ENCODE results near the gene CASTOR2. TPM values are rescaled to one million over a fixed set of nuclear protein-coding genes. Genes with fewer than 3 reads are reported as not detected.
"Not testable (repeated sequence)": the region's sequence is repeated elsewhere in the genome, so short reads cannot be mapped to it uniquely, and the experiment has no call there.

Gene CASTOR2
- total and polyA plus RNA-seq, 7 experiments from 2014 or later, result 0.46 to 5.1 (median 3.3) TPM

DNA sequence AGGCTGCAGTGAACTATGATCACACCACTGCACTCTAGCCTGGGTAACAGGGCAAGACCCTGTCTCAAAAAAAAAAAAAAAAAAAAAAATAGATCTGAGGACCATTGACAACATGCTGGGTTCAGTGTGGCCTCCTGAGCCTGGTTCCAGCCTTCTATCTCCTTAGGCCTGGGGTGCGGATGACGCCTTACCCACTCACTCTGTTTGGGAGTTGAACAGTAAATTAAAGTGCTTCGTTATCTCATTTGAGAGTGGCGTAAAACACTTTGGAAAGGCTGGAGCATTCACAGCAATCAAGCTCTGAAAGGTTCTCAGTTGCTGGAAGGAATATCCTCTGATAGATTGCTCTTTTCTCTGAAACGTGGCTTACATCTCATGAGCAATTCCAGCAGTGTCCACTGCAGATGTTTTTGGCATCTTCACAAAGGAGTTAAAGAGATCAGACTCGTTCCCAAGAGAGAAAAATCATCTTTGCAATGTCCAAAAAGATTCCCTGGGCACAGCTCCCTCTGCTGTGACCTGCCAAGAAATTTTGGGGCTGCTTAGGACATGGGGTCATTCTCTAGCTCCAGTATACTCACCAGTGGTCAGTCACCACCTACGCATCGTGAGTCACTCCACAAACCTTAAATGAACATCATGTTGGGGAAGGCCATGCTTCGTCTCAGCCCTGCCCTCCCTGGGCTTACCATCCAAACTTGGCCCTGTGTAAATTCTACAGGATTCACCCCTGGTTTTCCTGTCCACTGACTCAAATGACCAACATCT lies 23.0 kb upstream of the CASTOR2 start:
- DNase-seq; H3K27ac ChIP-seq (ENCODE audit: low read depth, low read length); ATAC-seq; H3K9me3 Mint-ChIP-seq; H3K9me3 ChIP-seq (ENCODE audit: control insufficient read depth in 2 of 3, low read length in 3 of 3); H3K4me3 Mint-ChIP-seq; H3K36me3 Mint-ChIP-seq; H3K4me1 Mint-ChIP-seq; H3K4me3 ChIP-seq (ENCODE audit: low read length); H3K27ac Mint-ChIP-seq; POLR2A ChIA-PET; CTCF ChIA-PET; H3K27me3 Mint-ChIP-seq; H3K27me3 ChIP-seq (ENCODE audit: control insufficient read depth in 2 of 2, insufficient read depth in 2 of 2, low read length in 2 of 2); H3K4me1 ChIP-seq (ENCODE audit: control insufficient read depth in 2 of 2, insufficient read depth in 2 of 2, low read length in 2 of 2); H3K36me3 ChIP-seq (ENCODE audit: control insufficient read depth in 2 of 3, insufficient read depth in 3 of 3, low read length in 3 of 3); intact Hi-C loops (cut with micrococcal nuclease): not testable (repeated sequence)

DNA sequence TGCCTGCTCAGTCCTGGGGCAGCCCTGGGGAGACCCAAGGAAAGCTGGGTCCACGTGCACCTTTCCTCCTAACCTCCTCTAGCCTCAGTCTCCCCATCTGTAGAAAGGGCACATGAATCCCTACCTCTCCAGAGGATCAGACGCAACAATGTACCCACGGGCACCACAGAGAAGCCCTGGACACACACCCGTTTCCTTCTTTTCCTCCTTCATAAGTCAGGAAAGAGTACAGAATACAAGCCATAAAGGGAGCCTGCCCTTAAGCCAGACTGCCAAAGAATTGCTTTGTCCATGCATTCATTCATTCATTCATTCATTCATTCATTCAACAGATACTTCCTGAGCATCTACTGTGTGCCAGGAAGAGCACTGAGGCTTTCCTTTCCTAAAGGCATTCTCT lies 20.6 kb upstream of the CASTOR2 start:
- H3K27ac ChIP-seq (ENCODE audit: low read depth, low read length); H3K36me3 ChIP-seq (ENCODE audit: control insufficient read depth in 2 of 3, insufficient read depth in 3 of 3, low read length in 3 of 3); H3K36me3 Mint-ChIP-seq; H3K27me3 Mint-ChIP-seq; H3K27ac Mint-ChIP-seq; H3K4me3 ChIP-seq (ENCODE audit: low read length); DNase-seq; H3K4me3 Mint-ChIP-seq; H3K4me1 Mint-ChIP-seq; POLR2A ChIA-PET; CTCF ChIA-PET; H3K9me3 ChIP-seq (ENCODE audit: control insufficient read depth in 2 of 3, low read length in 3 of 3); ATAC-seq; H3K27me3 ChIP-seq (ENCODE audit: control insufficient read depth in 2 of 2, insufficient read depth in 2 of 2, low read length in 2 of 2); H3K9me3 Mint-ChIP-seq; H3K4me1 ChIP-seq (ENCODE audit: control insufficient read depth in 2 of 2, insufficient read depth in 2 of 2, low read length in 2 of 2); intact Hi-C loops (cut with micrococcal nuclease): not testable (repeated sequence)

DNA sequence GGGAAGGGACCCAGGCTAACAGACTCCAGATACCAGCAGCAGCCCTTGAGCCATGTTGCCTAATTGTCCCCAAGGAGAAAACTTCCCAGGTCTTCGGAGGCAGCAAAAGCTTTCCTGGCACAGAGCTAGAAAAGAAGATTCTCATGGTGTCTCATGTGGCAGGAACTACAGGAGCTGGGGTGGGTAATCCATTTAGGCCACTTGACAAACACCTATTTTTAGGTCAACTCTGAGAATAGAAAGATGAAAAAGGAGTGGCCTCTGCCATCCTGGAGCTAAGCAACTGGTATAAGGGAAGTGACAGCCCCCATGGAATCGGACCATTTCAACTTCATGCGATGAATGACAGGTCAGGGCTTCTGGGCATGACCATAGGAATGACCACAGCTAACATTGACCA lies 16.8 kb upstream of the CASTOR2 start:
- POLR2A ChIA-PET; H3K27ac ChIP-seq (ENCODE audit: low read depth, low read length); H3K36me3 Mint-ChIP-seq; H3K4me3 Mint-ChIP-seq; ATAC-seq; H3K27me3 ChIP-seq (ENCODE audit: control insufficient read depth in 2 of 2, insufficient read depth in 2 of 2, low read length in 2 of 2); H3K27ac Mint-ChIP-seq; DNase-seq; H3K27me3 Mint-ChIP-seq; H3K9me3 Mint-ChIP-seq; H3K9me3 ChIP-seq (ENCODE audit: control insufficient read depth in 2 of 3, low read length in 3 of 3); CTCF ChIA-PET; intact Hi-C loops (cut with micrococcal nuclease); H3K36me3 ChIP-seq (ENCODE audit: control insufficient read depth in 2 of 3, insufficient read depth in 3 of 3, low read length in 3 of 3); H3K4me1 ChIP-seq (ENCODE audit: control insufficient read depth in 2 of 2, insufficient read depth in 2 of 2, low read length in 2 of 2); H3K4me1 Mint-ChIP-seq; H3K4me3 ChIP-seq (ENCODE audit: low read length): not testable (repeated sequence)

DNA sequence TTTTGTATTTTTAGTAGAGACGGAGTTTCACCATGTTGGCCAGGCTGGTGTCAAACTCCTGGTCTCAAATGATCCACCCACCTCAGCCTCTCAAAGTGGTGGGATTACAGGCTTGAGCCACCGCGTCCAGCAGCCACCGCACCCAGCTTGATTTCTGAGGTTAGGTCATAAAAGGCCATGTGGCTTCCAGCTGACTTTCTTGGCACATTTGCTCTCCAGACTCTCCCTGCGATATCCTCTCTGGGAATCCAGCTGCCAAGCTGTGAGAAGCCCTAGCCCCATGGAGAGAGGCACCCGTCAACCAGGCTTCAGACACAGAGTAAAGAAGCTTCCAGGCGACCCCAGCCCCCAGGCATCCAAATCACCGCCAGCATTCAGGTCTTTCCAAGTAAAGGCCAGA lies 10.7 kb upstream of the CASTOR2 start:
- H3K27ac Mint-ChIP-seq; H3K36me3 ChIP-seq (ENCODE audit: control insufficient read depth in 2 of 3, insufficient read depth in 3 of 3, low read length in 3 of 3); H3K4me1 ChIP-seq (ENCODE audit: control insufficient read depth in 2 of 2, insufficient read depth in 2 of 2, low read length in 2 of 2); POLR2A ChIA-PET; H3K9me3 ChIP-seq (ENCODE audit: control insufficient read depth in 2 of 3, low read length in 3 of 3); H3K27ac ChIP-seq (ENCODE audit: low read depth, low read length); H3K4me3 Mint-ChIP-seq; CTCF ChIA-PET; H3K36me3 Mint-ChIP-seq; H3K9me3 Mint-ChIP-seq; DNase-seq; H3K27me3 ChIP-seq (ENCODE audit: control insufficient read depth in 2 of 2, insufficient read depth in 2 of 2, low read length in 2 of 2); H3K27me3 Mint-ChIP-seq; H3K4me1 Mint-ChIP-seq; intact Hi-C loops (cut with micrococcal nuclease); ATAC-seq; H3K4me3 ChIP-seq (ENCODE audit: low read length): not testable (repeated sequence)

- H3K4me3 ChIP-seq (ENCODE audit: low read length); DNase-seq; H3K4me3 Mint-ChIP-seq; H3K27me3 ChIP-seq (ENCODE audit: control insufficient read depth in 2 of 2, insufficient read depth in 2 of 2, low read length in 2 of 2); ATAC-seq; POLR2A ChIA-PET; H3K4me1 ChIP-seq (ENCODE audit: control insufficient read depth in 2 of 2, insufficient read depth in 2 of 2, low read length in 2 of 2); H3K27me3 Mint-ChIP-seq; H3K9me3 ChIP-seq (ENCODE audit: control insufficient read depth in 2 of 3, low read length in 3 of 3); H3K4me1 Mint-ChIP-seq; intact Hi-C loops (cut with micrococcal nuclease); CTCF ChIA-PET; H3K9me3 Mint-ChIP-seq; H3K36me3 ChIP-seq (ENCODE audit: control insufficient read depth in 2 of 3, insufficient read depth in 3 of 3, low read length in 3 of 3); H3K27ac ChIP-seq (ENCODE audit: low read depth, low read length); H3K27ac Mint-ChIP-seq; H3K36me3 Mint-ChIP-seq: not testable (repeated sequence)
Measured at GRCh38 chr7:74958328-74958727, 6.2 kb upstream of the CASTOR2 start.

DNA sequence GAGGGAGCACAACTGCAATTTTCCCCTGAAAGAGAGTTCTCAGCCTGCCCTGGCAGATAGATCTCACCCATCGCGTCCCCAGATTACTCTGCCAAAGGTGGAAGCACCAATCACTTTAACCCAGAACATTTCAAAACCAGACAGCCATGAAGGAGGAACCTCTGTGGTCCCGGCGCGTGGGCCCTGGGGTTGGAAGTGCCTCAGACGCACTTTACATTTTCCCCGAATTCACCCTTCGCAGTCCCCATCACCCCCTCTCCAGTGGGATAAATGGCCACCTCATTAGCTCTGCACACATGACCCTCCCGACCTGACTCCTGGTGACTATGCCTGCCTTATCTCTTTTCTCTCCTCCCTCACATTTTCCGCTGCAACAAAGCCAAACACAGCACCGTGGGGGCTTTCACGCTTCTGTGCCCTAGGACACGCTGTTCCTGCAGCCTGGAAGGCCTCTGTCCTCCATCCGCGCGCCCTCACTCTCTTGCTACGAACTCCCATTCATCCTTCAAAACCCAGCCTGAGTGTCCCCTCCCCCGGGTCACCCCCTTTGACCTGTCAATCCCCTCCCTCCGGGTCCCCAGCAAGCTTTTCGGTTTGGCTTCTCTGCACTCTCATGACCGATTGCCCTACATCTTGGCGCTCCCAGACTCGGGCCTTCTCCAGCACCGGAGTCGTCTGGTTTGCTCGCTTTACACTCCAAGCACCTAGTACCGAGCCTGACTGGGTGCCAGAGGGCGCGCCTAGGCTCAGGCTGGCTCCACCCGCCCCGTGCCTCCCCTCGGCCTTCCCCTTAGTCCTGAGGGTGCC lies 598 bp upstream of the CASTOR2 start:
- H3K36me3 Mint-ChIP-seq; CTCF ChIA-PET; H3K9me3 ChIP-seq (ENCODE audit: control insufficient read depth in 2 of 3, low read length in 3 of 3); H3K27me3 Mint-ChIP-seq; intact Hi-C loops (cut with micrococcal nuclease); H3K36me3 ChIP-seq (ENCODE audit: control insufficient read depth in 2 of 3, insufficient read depth in 3 of 3, low read length in 3 of 3); H3K4me1 Mint-ChIP-seq; POLR2A ChIA-PET; H3K4me1 ChIP-seq (ENCODE audit: control insufficient read depth in 2 of 2, insufficient read depth in 2 of 2, low read length in 2 of 2); H3K27ac Mint-ChIP-seq; H3K27me3 ChIP-seq (ENCODE audit: control insufficient read depth in 2 of 2, insufficient read depth in 2 of 2, low read length in 2 of 2); H3K27ac ChIP-seq (ENCODE audit: low read depth, low read length); H3K9me3 Mint-ChIP-seq; H3K4me3 ChIP-seq (ENCODE audit: low read length): not testable (repeated sequence)
- peak; percentile 66 for ATAC-seq
- DNase-seq, result peak in 2 of 9 donors; percentile 21 to 22
- peak overlapping the region in 7 of 10 donors; percentile 42 to 68 (median 59) for H3K4me3 Mint-ChIP-seq

DNA sequence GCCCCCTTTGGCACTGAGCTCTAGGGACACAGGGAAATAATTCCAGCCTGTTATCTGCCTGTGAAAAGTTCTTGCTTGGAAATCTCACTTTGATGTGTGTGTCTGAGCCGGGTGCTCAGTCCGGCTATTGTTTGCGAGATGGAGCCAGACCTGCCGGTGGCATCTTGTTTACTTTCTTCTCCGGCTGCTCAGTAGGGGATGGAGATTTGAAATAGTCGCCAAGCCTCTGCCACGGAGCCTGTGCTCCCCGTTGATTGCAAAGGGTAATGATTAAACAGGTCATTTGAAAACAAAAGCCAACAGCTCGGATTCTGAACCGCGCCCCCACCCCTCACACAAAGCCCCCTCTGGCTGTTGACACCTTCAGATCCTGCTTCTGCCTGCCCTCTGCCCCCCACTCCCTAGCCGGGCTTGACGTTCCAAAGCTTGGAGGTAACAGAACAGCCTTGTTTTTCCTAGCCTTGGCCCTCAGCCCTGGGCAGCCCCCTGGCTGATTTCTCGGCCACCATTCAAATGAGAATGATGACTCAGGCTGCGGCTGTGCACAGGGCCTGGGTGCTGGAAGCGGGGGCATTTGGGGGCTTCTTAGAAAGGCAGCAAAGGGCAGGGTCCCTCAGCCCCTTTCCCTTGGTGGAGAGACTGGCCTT lies 1.8 kb downstream of the CASTOR2 start:
- H3K36me3 Mint-ChIP-seq; H3K4me1 ChIP-seq (ENCODE audit: control insufficient read depth in 2 of 2, insufficient read depth in 2 of 2, low read length in 2 of 2); H3K4me3 Mint-ChIP-seq; ATAC-seq; H3K27ac ChIP-seq (ENCODE audit: low read depth, low read length); CTCF ChIA-PET; H3K36me3 ChIP-seq (ENCODE audit: control insufficient read depth in 2 of 3, insufficient read depth in 3 of 3, low read length in 3 of 3); DNase-seq; H3K9me3 ChIP-seq (ENCODE audit: control insufficient read depth in 2 of 3, low read length in 3 of 3); H3K4me3 ChIP-seq (ENCODE audit: low read length); POLR2A ChIA-PET; H3K27me3 Mint-ChIP-seq; intact Hi-C loops (cut with micrococcal nuclease); H3K27ac Mint-ChIP-seq; H3K9me3 Mint-ChIP-seq; H3K4me1 Mint-ChIP-seq; H3K27me3 ChIP-seq (ENCODE audit: control insufficient read depth in 2 of 2, insufficient read depth in 2 of 2, low read length in 2 of 2): not testable (repeated sequence)
